HCT116 (cell line): Measurements from ENCODE around the gene SEM1. TPM values are rescaled to one million over a fixed set of nuclear protein-coding genes. Genes with fewer than 3 reads are reported as not detected.

Experiments
- ATAC-seq: fragments of 200-7000 bp; cut with Tn5 transposase; 2 replicates; pipeline ENCODE4 v1.9.1; 2020; ENCODE audit warnings: mild to moderate bottlenecking, moderate library complexity
- BruUV-seq: library from RNA; stranded (reverse); fragments of 400-500 nt; replicated peaks from 2 replicates; lab custom pipeline; 2021; lab: Mats Ljungman, UMichigan
- CTCF ChIA-PET: fragments of 300-600 bp; sonication (Branson Sonifier 250); formaldehyde crosslinking; loops from one replicate; lab custom pipeline; 2021; ENCODE audit warnings: antibody characterized with exemption; lab: Charles Lee
- POLR2A ChIA-PET: fragments of 300-600, 350-600 bp; sonication (Branson Sonifier 250); formaldehyde crosslinking; loops from one replicate; lab custom pipeline; 2021; ENCODE audit warnings: antibody characterized with exemption; lab: Charles Lee
- RAD21 ChIA-PET, 2 experiments: fragments of 300-600 bp; sonication (Branson Sonifier 250); formaldehyde crosslinking; loops; one replicate each; lab custom pipeline; 2023; ENCODE audit warnings: low total read pairs in 2 of 2; ENCODE audit not compliant: uncharacterized antibody in 2 of 2, unreplicated experiment in 2 of 2, low non-redundant PET in 1 of 2; lab: Charles Lee
- DNase-seq: peaks from one replicate; pipeline ENCODE4 v3.0.0-alpha.2; 2010; ENCODE audit warnings: low read depth, low spot score
- H2AFZ ChIP-seq: fragments of 200-600 bp; shearing (Covaris generic), sonication (generic); 2 replicates; pipeline ENCODE4 v1.6.1; 2017; ENCODE audit warnings: low read depth, mixed run types, mixed read lengths, antibody characterized with exemption, low read length; ENCODE audit not compliant: poor library complexity, severe bottlenecking
- H3K27ac ChIP-seq: 2 replicates; pipeline ENCODE4 v1.5.1; 2012; ENCODE audit warnings: low read depth, low read length
- H3K27me3 ChIP-seq: fragments of 200-600 bp; sonication (generic); 2 replicates; pipeline ENCODE4 v1.6.1; 2016; ENCODE audit warnings: mixed run types, low read length, mixed read lengths; ENCODE audit not compliant: insufficient read depth
- H3K36me3 ChIP-seq, 2 experiments: fragments of 200-500 bp in 1 of 2; fragments of 200-600 bp in 1 of 2; sonication (Bioruptor generic) in 1 of 2; sonication (generic) in 1 of 2; 2 replicates each; pipeline versions ENCODE4 v1.5.1 to v1.6.1; 2014 to 2016; ENCODE audit warnings: low read length in 2 of 2, inconsistent platforms in 1 of 2, mixed read lengths in 1 of 2, mixed run types in 1 of 2; ENCODE audit not compliant: insufficient read depth in 2 of 2, control insufficient read depth in 1 of 2
- H3K4me1 ChIP-seq, 2 experiments: fragments of 200-600 bp in 1 of 2; sonication (generic) in 1 of 2; 2 replicates each; pipeline versions ENCODE4 v1.5.1 to v1.6.1; 2012 to 2017; ENCODE audit warnings: low read length in 2 of 2, inconsistent platforms in 1 of 2, mild to moderate bottlenecking in 1 of 2, mixed read lengths in 1 of 2, mixed run types in 1 of 2, moderate library complexity in 1 of 2; ENCODE audit not compliant: insufficient read depth in 2 of 2, control insufficient read depth in 1 of 2
- H3K4me2 ChIP-seq: fragments of 200-600 bp; sonication (generic); 2 replicates; pipeline ENCODE4 v1.6.1; 2017; ENCODE audit warnings: mixed run types, low read length, mixed read lengths
- H3K4me3 ChIP-seq, 2 experiments: fragments of 200-600 bp in 1 of 2; sonication (generic) in 1 of 2; replicated peaks in 1 of 2; 2 replicates each; pipeline ENCODE4 v1.5.1; 2011 to 2016; ENCODE audit warnings: low read length in 2 of 2, control low read depth in 1 of 2, low read depth in 1 of 2, mild to moderate bottlenecking in 1 of 2, mixed read lengths in 1 of 2, mixed run types in 1 of 2
- H3K79me2 ChIP-seq: fragments of 200-600 bp; sonication (generic); 2 replicates; pipeline ENCODE4 v1.6.1; 2017; ENCODE audit warnings: mild to moderate bottlenecking, mixed run types, low read length, moderate library complexity, mixed read lengths; ENCODE audit not compliant: insufficient read depth
- H3K9ac ChIP-seq: fragments of 200-600 bp; sonication (generic); 2 replicates; pipeline ENCODE4 v1.6.1; 2016; ENCODE audit warnings: low read length, mixed read lengths
- H3K9me2 ChIP-seq: fragments of 200-600 bp; sonication (generic), shearing (Covaris generic); 2 replicates; pipeline ENCODE4 v1.6.1; 2017; ENCODE audit warnings: mixed run types, mild to moderate bottlenecking, moderate library complexity; ENCODE audit not compliant: insufficient read depth
- H3K9me3 ChIP-seq, 2 experiments: fragments of 200-500 bp in 1 of 2; fragments of 200-600 bp in 1 of 2; sonication (Bioruptor generic) in 1 of 2; sonication (generic) in 1 of 2; 2 replicates each; pipeline ENCODE4 v1.6.1; 2014 to 2017; ENCODE audit warnings: low read length in 2 of 2, mixed read lengths in 2 of 2, inconsistent platforms in 1 of 2, low read depth in 1 of 2, mild to moderate bottlenecking in 1 of 2, mixed run types in 1 of 2, moderate library complexity in 1 of 2; ENCODE audit not compliant: control insufficient read depth in 1 of 2, insufficient read depth in 1 of 2
- H4K20me1 ChIP-seq: fragments of 200-600 bp; sonication (generic), shearing (Covaris generic); 2 replicates; pipeline ENCODE4 v1.6.1; 2017; ENCODE audit warnings: mixed run types, mild to moderate bottlenecking, moderate library complexity; ENCODE audit not compliant: insufficient read depth
- CTCF ChIP-seq, 3 experiments: fragments of 200-600 bp in 1 of 3; sonication (generic) in 1 of 3; IDR thresholded peaks in 2 of 3; conservative IDR thresholded peaks in 1 of 3; 2 replicates each; pipeline ENCODE4 v1.5.1; 2012 to 2017; ENCODE audit warnings: low read depth in 2 of 3, low read length in 2 of 3, antibody characterized with exemption in 1 of 3, borderline replicate concordance in 1 of 3, control low read depth in 1 of 3, mild to moderate bottlenecking in 1 of 3, mixed read lengths in 1 of 3, mixed run types in 1 of 3, moderate library complexity in 1 of 3; ENCODE audit not compliant: insufficient read depth in 1 of 3
- EZH2phosphoT487 ChIP-seq: fragments of 200-600 bp; IDR thresholded peaks from 2 replicates; pipeline ENCODE4 v1.6.1; 2018; ENCODE audit warnings: antibody characterized with exemption, borderline replicate concordance
- JUND ChIP-seq: IDR thresholded peaks from 2 replicates; pipeline ENCODE4 v1.6.1; 2012
- MAX ChIP-seq: IDR thresholded peaks from 2 replicates; pipeline ENCODE4 v1.6.1; 2012
- POLR2A ChIP-seq: IDR thresholded peaks from 2 replicates; pipeline ENCODE4 v1.7.0; 2011; ENCODE audit warnings: borderline replicate concordance; ENCODE audit not compliant: insufficient read depth, insufficient read length; ENCODE audit errors: extremely low read depth
- POLR2AphosphoS5 ChIP-seq: IDR thresholded peaks from 2 replicates; pipeline ENCODE4 v1.6.1; 2011; ENCODE audit warnings: mild to moderate bottlenecking, low read depth, low read length, moderate library complexity
- SP1 ChIP-seq: IDR thresholded peaks from 2 replicates; pipeline ENCODE4 v1.6.1; 2012; ENCODE audit warnings: low read depth
- TCF7L2 ChIP-seq: IDR thresholded peaks from 2 replicates; pipeline ENCODE4 v1.7.0; 2011; ENCODE audit warnings: borderline replicate concordance, inconsistent platforms; ENCODE audit not compliant: insufficient read depth, insufficient read length; ENCODE audit errors: extremely low read depth
- YY1 ChIP-seq: IDR thresholded peaks from 2 replicates; pipeline ENCODE4 v1.6.1; 2011; ENCODE audit warnings: low read length, low read depth, moderate library complexity, mild to moderate bottlenecking; ENCODE audit not compliant: insufficient replicate concordance; ENCODE audit errors: extremely low read depth
- ZNF274 ChIP-seq: fragments of 200-500 bp; sonication (Bioruptor generic); IDR thresholded peaks from 2 replicates; pipeline ENCODE4 v1.6.1; 2014; ENCODE audit warnings: mild to moderate bottlenecking, low read depth, low read length, inconsistent platforms
- intact Hi-C: fragments of 100-400 bp; cut with micrococcal nuclease; formaldehyde crosslinking; loops from 2 replicates; pipeline ENCODE4 v1.10.0; 2022
- total RNA-seq: library from RNA; stranded (reverse); gene quantifications from one replicate; pipeline ENCODE4 v1.2.1, GENCODE V29; 2021; ENCODE audit not compliant: unreplicated experiment

Gene SEM1
- total RNA-seq, 1 experiment from 2014 or later: 45.7 TPM

- no peaks in the 10 kb centered on the region for H3K36me3 ChIP-seq
- no peak overlapping the region for H3K27ac ChIP-seq
- no peaks in the 10 kb centered on the region for H3K4me1 ChIP-seq
- ATAC-seq: no peak
- RAD21 ChIA-PET: no interaction called here
- no peaks in the 10 kb centered on the region for H3K9me2 ChIP-seq
- no peaks in the 10 kb centered on the region for H3K27me3 ChIP-seq
- intact Hi-C loops: no loop called here
- no peaks in the 10 kb centered on the region for H3K9me3 ChIP-seq
- DNase-seq: no peak
- no peaks in the 10 kb centered on the region for H4K20me1 ChIP-seq
- BruUV-seq: no TSS peak
- TF ChIP-seq SP1: no peak
- TF ChIP-seq POLR2A: no peak
- TF ChIP-seq ZNF274: no peak
- no peak for TF ChIP-seq YY1
- no peak for TF ChIP-seq JUND
- no peak for TF ChIP-seq TCF7L2
- TF ChIP-seq POLR2AphosphoS5: no peak
- no peak for TF ChIP-seq EZH2phosphoT487
- POLR2A ChIA-PET: no interaction called here
- H3K79me2 ChIP-seq: no peaks in the 10 kb centered on the region
- H3K9ac ChIP-seq: no peak overlapping the region
- CTCF ChIA-PET: no interaction called here
- H3K4me3 ChIP-seq: no peak overlapping the region
- no peak overlapping the region for H2AFZ ChIP-seq
- H3K4me2 ChIP-seq: no peak overlapping the region
Observed at GRCh38 chr7:96648784-96649183, 60.9 kb downstream of the SEM1 start.

GRCh38 chr7:96647733-96648132 is 61.9 kb downstream of the SEM1 start:
- H4K20me1 ChIP-seq: no peaks in the 10 kb centered on the region

More at GRCh38 chr7:96647733-96648132, 61.9 kb downstream of the SEM1 start:
- TF ChIP-seq EZH2phosphoT487 (no peak), MAX (no peak), YY1 (no peak), CTCF (IDR thresholded peaks at IDR 0.05 in 2 of 3, conservative IDR thresholded peaks at IDR 0.05 in 1 of 3; ENCODE audit: borderline replicate concordance in 1 of 3, insufficient read depth in 1 of 3, low read depth in 2 of 3, low read length in 2 of 3) (no peak)
- ChIA-PET CTCF (no interaction called here), POLR2A (no interaction called here), RAD21 (no interaction called here)
- no peak overlapping the region for H3K4me3 ChIP-seq
- no TSS peak for BruUV-seq
- H3K9me2 ChIP-seq: no peaks in the 10 kb centered on the region
- DNase-seq (no peak), ATAC-seq (no peak)
- no peaks in the 10 kb centered on the region for H3K4me1 ChIP-seq
- no peaks in the 10 kb centered on the region for H3K79me2 ChIP-seq
- intact Hi-C loops: no loop called here
- H3K9ac ChIP-seq: no peak overlapping the region
- no peaks in the 10 kb centered on the region for H3K27me3 ChIP-seq
- no peak overlapping the region for H3K4me2 ChIP-seq
- no peaks in the 10 kb centered on the region for H3K36me3 ChIP-seq
- H3K9me3 ChIP-seq: no peaks in the 10 kb centered on the region
- no peak overlapping the region for H2AFZ ChIP-seq
- no peak overlapping the region for H3K27ac ChIP-seq
